HG03159 (cell line): ENCODE measurements around the gene ATP6V1B1.

Experiments used
- ATAC-seq: cut with Tn5 transposase; IDR thresholded peaks from one replicate; pipeline ENCODE4 v1.9.1; 2021; ENCODE audit warnings: mild to moderate bottlenecking, moderate library complexity; ENCODE audit not compliant: unreplicated experiment

Gene ATP6V1B1

DNA sequence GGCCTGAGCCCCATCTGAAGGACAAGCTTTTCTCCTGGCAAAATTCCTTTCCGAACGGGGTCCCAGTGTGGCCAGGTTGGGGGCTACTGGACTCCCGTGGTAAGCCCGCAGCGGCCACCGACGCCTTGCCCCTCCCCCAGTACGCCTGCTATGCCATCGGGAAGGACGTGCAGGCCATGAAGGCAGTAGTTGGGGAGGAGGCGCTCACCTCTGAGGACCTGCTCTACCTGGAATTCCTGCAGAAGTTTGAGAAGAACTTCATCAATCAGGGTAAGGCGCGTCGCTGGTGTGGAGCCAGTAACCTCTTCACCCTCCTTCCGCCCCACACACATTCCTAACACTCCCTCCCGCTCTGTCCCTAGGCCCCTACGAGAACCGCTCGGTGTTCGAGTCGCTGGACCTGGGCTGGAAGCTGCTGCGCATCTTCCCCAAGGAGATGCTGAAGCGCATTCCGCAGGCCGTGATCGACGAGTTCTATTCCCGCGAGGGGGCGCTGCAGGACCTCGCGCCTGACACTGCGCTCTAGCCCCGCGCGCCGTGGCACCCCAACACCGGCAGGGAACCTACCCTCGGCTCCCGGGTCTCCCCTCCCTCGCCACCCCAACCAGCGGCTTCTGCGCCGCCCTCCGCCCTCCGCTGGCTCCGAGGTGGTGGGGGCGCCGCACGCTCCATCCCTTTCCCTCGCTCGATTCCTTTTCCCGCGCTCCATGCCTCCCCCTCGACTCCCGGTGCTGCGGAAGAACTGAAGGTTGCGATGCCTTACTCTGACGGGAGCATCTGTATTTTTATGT lies 29.1 kb downstream of the ATP6V1B1 start:
- peak; percentile 77 for ATAC-seq

GRCh38 chr2:70965506-70965905 lies 29.8 kb downstream of the ATP6V1B1 start:
- ATAC-seq, result no peak

- ATAC-seq, result no peak
These were observed 31.0 kb downstream of the ATP6V1B1 start for GRCh38 chr2:70966681-70967080.

DNA sequence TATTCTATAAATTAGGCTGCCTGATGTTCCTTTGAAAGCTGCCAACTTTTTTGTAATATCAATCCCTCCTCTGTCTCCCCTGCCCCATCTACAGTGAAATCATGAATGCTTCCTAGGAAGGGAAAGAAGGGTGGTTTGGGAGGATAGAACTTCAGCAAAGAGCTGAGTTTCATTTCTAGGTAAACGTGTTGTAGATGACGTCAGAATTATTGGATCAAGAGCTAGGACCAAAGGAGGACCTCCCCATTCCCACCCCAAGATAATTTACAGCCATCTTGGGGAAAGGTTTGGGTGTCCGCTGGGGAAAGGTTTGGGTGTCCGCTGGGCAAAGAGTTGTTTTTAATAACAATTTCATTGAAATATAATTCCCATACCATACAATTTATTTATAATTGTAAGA lies 31.5 kb downstream of the ATP6V1B1 start:
- ATAC-seq, result no peak

- no peak for ATAC-seq
These were observed 38.9 kb downstream of the ATP6V1B1 start for GRCh38 chr2:70974592-70974991.

GRCh38 chr2:70975237-70975636 lies 39.5 kb downstream of the ATP6V1B1 start:
- ATAC-seq, result no peak

- no peak for ATAC-seq
These were observed 42.0 kb downstream of the ATP6V1B1 start for GRCh38 chr2:70977605-70978205.

- no peak for ATAC-seq
These were observed 42.9 kb downstream of the ATP6V1B1 start, which contains the start of gene ANKRD53 for GRCh38 chr2:70978341-70979179. ANKRD53 (plus strand) TSS chr2:70978630; CDS start chr2:70978646, 16 bp downstream.

GRCh38 chr2:70979180-70979488 lies 43.4 kb downstream of the ATP6V1B1 start:
- no peak for ATAC-seq

DNA sequence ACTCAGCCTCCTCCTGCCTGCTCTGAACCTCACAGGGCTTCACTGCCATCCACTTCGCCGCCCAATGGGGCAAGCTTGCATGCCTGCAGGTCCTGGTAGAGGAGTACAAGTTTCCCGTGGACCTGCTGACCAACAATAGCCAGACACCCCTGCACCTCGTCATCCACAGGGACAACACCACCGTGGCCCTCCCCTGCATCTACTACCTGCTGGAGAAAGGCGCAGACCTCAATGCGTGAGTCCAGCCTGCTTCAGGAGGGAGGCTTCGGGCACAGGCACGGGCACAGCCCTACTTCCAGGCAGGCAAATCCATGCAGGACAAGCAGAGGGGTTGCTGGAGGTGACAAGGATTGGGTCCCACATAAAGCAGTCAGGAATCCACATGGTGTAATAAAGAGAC lies 43.9 kb downstream of the ATP6V1B1 start:
- no peak for ATAC-seq

DNA sequence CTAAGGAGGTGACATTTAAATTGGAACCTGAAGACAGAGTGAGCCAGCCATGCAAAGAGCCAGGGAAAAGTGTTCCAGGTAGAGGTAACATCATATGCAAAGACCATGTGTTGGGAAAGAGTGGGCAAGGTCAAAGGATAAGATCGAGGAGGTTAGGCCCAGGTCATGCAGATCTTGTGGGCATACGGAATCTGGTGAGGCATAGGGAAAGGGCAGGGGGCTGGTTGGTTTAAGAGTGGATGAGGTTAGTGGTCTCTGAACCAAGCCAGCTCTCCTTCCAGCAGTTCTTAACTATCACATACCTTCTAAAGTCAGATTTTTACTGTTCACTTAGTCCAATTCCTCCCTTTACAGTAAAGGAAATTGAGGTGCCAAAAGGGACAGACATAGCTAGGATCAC lies 45.7 kb downstream of the ATP6V1B1 start:
- ATAC-seq, result no peak

- ATAC-seq, result no peak
These were observed 46.4 kb downstream of the ATP6V1B1 start for GRCh38 chr2:70981866-70982810.

DNA sequence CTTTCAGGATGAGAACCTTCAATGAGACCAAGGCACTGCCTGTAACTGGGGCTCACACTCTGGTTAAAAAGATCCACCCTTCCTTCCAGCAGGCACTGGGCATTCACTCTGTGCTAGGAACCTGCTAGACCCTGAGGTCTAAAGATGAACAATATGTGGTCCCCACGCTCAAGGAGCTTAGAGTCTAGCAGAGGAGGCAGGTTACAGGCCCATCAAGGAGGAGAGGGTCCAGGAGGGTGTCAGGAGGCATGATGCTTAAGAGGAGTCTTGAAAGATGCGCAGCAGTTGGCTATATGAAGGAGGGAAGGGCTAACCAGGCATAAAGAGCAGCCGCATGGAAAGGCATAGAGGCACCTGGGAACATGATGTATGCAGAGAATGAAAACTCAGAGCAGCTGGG lies 47.3 kb downstream of the ATP6V1B1 start:
- no peak for ATAC-seq

GRCh38 chr2:70983506-70984227 lies 48.0 kb downstream of the ATP6V1B1 start:
- ATAC-seq, result no peak

DNA sequence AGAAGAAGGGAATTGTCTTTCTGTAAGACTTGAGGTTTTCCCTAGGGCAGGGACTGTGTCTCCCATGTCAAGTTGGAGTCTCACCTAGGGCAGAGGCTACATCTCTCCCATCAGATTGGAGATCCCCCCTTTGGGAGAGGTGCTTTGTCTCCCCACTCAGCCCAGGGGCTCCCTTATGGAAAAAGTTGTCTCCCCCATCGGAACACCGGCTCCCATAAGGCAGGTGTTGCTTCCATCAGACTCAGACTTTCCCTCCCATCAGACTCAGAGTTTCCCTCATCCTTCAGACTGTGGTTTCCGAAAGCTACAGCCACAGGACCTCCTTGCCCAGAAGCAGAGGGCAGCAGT lies 48.5 kb downstream of the ATP6V1B1 start:
- no peak for ATAC-seq

DNA sequence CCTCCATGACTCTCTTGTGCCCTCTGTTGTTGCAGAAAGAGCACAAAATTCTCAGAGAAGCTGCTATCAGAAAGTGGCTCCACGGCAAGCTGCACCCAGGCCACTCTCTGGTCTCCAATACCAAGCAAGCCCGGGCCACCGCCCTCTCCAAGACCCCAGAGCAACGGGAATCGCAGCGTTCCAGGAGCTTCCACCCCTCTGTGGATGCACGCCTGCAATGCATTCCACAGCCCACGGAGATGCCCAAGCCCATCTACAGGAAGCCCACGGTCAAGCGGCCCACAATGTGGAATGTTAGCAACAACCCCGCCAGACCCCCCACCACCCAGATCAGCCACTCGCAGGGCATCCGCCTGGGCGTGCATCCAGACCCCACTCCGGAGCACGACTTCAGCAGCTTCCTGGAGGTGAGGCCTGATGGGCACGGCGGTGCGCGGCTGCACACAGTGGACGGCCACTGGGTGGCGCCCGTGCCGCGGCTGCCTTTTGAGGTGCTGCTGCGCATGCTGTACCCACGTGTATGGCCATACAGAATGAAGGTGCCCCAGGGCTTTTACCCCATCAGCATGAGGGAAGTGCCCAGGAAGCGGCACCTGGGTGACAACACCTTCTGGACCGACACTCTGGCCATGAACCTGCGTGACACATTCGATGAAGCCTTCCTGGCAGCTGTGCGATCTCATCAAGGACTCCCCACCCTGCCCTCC lies 49.0 kb downstream of the ATP6V1B1 start:
- ATAC-seq, result peak; percentile 95

DNA sequence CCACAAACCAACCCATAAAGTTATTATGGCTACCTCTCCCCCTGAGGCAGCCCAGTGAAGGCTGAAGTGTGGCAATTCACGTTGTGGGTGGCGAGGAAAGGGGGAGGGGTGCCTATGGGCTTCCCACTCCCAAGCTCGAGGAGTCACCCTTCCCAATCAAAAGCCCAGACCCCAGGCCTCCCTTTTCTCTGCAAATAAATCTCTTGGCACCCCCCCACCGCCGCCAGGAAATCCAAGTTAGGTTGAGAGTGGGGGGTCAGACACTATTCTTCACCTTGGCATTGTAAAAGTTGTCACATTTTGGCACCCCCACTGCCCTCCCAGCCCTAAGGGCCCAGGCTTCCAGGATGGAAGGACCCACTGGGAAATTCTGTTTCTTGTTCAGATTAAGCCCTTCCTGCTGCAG lies 49.6 kb downstream of the ATP6V1B1 start:
- ATAC-seq, result peak; percentile 6

- ATAC-seq, result no peak
These were observed 50.3 kb downstream of the ATP6V1B1 start for GRCh38 chr2:70985956-70986355.

GRCh38 chr2:70986499-70987189 lies 50.9 kb downstream of the ATP6V1B1 start:
- no peak for ATAC-seq
